HL-60 (cell line): ENCODE data around the gene APBB2.

Source experiments
- DNase-seq, 2 experiments: peaks; one replicate each; pipeline ENCODE4 v3.0.0-alpha.2; 2010 to 2020; ENCODE audit warnings: low read depth in 1 of 2, low spot score in 1 of 2
- H3K27ac ChIP-seq: fragments of 250-450 bp; sonication (Bioruptor Pico); replicated peaks from 2 replicates; pipeline ENCODE4 v1.5.1; 2020; ENCODE audit warnings: mild to moderate bottlenecking, moderate library complexity
- H3K27me3 ChIP-seq: fragments of 250-450 bp; sonication (Bioruptor Pico); 2 replicates; pipeline ENCODE4 v1.5.1; 2021; ENCODE audit warnings: mild to moderate bottlenecking, moderate library complexity; ENCODE audit not compliant: insufficient read depth, poor library complexity, severe bottlenecking
- H3K4me3 ChIP-seq: replicated peaks from 2 replicates; pipeline ENCODE4 v1.5.1; 2011; ENCODE audit warnings: mild to moderate bottlenecking, control low read depth, low read length; ENCODE audit not compliant: insufficient read depth
- GABPA ChIP-seq: IDR thresholded peaks from 2 replicates; pipeline ENCODE4 v1.6.1; 2012; ENCODE audit warnings: low read depth
- POLR2AphosphoS5 ChIP-seq: IDR thresholded peaks from 2 replicates; pipeline ENCODE4 v1.6.1; 2012; ENCODE audit warnings: low read depth
- SPI1 ChIP-seq: IDR thresholded peaks from 2 replicates; pipeline ENCODE4 v1.6.1; 2012; ENCODE audit warnings: low read depth, mild to moderate bottlenecking, borderline replicate concordance
- TF ChIP-seq, protein P1 (sequence below): IDR thresholded peaks from 2 replicates; pipeline ENCODE4 v1.6.1; 2012; ENCODE audit warnings: low read depth; ENCODE audit not compliant: insufficient replicate concordance
- TF ChIP-seq, protein P2 (sequence below): IDR thresholded peaks from one replicate; pipeline ENCODE4 v1.5.1; 2011; ENCODE audit warnings: low read length, control low read depth, inconsistent platforms; ENCODE audit not compliant: insufficient read depth

APBB2 gene

DNA sequence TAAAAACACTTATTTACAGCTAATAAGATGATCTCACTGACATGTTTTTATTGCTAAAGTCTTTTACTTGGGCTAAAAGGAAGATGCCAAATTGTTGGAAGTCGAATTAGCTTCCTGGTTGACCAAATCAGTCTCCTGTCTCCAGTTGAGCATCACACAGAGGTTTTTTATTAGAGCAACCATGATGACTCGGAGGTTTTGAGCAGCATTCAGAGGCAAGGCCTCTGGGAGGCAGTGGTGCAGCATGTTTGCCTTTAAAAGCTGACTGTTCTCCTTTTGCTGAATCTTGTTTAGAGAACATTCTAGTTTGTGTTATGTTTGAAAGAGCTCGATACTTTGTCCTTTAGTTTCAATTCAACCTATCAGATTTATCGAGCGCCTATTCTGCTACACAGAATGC lies 44.4 kb upstream of the APBB2 start:
- Histone ChIP-seq H3K27me3 (peaks cover 37% of the 10 kb centered on the region), H3K27ac (no peak overlapping the region), H3K4me3 (no peak overlapping the region)
- DNase-seq: no peak
- TF ChIP-seq, protein P1, sequence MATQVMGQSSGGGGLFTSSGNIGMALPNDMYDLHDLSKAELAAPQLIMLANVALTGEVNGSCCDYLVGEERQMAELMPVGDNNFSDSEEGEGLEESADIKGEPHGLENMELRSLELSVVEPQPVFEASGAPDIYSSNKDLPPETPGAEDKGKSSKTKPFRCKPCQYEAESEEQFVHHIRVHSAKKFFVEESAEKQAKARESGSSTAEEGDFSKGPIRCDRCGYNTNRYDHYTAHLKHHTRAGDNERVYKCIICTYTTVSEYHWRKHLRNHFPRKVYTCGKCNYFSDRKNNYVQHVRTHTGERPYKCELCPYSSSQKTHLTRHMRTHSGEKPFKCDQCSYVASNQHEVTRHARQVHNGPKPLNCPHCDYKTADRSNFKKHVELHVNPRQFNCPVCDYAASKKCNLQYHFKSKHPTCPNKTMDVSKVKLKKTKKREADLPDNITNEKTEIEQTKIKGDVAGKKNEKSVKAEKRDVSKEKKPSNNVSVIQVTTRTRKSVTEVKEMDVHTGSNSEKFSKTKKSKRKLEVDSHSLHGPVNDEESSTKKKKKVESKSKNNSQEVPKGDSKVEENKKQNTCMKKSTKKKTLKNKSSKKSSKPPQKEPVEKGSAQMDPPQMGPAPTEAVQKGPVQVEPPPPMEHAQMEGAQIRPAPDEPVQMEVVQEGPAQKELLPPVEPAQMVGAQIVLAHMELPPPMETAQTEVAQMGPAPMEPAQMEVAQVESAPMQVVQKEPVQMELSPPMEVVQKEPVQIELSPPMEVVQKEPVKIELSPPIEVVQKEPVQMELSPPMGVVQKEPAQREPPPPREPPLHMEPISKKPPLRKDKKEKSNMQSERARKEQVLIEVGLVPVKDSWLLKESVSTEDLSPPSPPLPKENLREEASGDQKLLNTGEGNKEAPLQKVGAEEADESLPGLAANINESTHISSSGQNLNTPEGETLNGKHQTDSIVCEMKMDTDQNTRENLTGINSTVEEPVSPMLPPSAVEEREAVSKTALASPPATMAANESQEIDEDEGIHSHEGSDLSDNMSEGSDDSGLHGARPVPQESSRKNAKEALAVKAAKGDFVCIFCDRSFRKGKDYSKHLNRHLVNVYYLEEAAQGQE: no peak
- TF ChIP-seq, protein P2, sequence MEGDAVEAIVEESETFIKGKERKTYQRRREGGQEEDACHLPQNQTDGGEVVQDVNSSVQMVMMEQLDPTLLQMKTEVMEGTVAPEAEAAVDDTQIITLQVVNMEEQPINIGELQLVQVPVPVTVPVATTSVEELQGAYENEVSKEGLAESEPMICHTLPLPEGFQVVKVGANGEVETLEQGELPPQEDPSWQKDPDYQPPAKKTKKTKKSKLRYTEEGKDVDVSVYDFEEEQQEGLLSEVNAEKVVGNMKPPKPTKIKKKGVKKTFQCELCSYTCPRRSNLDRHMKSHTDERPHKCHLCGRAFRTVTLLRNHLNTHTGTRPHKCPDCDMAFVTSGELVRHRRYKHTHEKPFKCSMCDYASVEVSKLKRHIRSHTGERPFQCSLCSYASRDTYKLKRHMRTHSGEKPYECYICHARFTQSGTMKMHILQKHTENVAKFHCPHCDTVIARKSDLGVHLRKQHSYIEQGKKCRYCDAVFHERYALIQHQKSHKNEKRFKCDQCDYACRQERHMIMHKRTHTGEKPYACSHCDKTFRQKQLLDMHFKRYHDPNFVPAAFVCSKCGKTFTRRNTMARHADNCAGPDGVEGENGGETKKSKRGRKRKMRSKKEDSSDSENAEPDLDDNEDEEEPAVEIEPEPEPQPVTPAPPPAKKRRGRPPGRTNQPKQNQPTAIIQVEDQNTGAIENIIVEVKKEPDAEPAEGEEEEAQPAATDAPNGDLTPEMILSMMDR: no peak
- TF ChIP-seq POLR2AphosphoS5 (no peak), SPI1 (no peak), GABPA (no peak)

DNA sequence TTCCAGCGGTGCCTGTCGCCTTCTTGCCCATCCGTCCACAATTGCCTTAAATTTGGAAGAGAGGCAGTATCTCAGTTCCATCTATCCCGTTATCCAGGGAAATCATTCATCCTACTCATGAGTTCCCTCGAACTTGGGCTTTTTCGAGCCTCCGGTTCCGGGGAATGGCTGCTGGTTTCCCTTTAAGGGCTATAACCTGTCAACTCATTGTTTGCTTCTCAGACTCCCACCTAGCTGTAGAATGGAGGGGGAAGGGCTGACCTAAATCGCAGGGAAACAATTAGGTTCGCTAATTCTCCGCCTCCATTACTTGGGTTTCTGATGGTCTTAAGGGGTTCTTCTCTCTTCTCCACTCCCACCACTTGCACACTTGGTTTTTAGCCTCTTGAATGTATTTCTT lies 43.6 kb upstream of the APBB2 start:
- TF ChIP-seq, protein P2: no peak
- TF ChIP-seq GABPA (no peak), SPI1 (no peak), POLR2AphosphoS5 (no peak)
- TF ChIP-seq, protein P1: no peak
- Histone ChIP-seq H3K27me3 (peaks cover 37% of the 10 kb centered on the region), H3K27ac (no peak overlapping the region), H3K4me3 (no peak overlapping the region)
- no peak for DNase-seq

DNA sequence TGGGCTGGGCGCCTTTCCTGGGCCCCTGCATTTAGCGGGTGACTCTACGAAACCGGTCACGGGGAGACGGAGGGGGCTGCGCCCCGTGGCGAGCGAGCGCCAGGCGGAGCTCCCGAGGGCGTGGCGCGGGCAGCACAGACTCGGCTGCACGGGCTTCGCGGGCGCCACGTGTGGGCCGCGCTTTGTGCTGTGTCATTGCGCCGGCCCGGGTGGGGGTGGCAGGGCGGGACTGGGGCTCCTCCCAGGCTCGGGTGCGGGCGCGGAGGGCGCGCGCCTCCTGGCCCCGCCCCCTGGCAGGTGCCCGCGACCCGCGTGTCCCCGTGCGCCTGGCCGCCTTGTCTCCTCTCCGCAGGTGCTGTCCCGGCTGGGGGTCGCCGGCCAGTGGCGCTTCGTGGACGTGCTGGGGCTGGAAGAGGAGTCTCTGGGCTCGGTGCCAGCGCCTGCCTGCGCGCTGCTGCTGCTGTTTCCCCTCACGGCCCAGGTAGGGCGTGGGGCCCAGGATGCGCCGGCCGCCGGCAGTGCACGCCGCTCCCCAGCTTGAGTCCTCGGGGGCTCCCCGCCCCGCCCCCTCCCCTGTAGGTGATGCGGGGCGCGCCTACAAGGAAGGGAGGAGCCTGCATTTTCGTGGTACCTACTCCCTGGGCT lies 43.0 kb upstream of the APBB2 start:
- Histone ChIP-seq H3K4me3 (no peak overlapping the region), H3K27me3 (peaks cover 37% of the 10 kb centered on the region), H3K27ac (no peak overlapping the region)
- TF ChIP-seq SPI1 (no peak), GABPA (no peak), POLR2AphosphoS5 (no peak)
- TF ChIP-seq, protein P1: no peak
- TF ChIP-seq, protein P2: no peak
- DNase-seq: no peak
